HCT116 (cell line): ENCODE measurements around the gene B3GALT6. TPM values are rescaled to one million over a fixed set of nuclear protein-coding genes. Genes with fewer than 3 reads are reported as not detected.

ENCODE experiments used
- ATAC-seq: fragments of 200-7000 bp; cut with Tn5 transposase; 2 replicates; pipeline ENCODE4 v1.9.1; 2020; ENCODE audit warnings: mild to moderate bottlenecking, moderate library complexity
- BruUV-seq: library from RNA; stranded (reverse); fragments of 400-500 nt; replicated peaks from 2 replicates; lab custom pipeline; 2021; lab: Mats Ljungman, UMichigan
- CTCF ChIA-PET: fragments of 300-600 bp; sonication (Branson Sonifier 250); formaldehyde crosslinking; loops from one replicate; lab custom pipeline; 2021; ENCODE audit warnings: antibody characterized with exemption; lab: Charles Lee
- POLR2A ChIA-PET: fragments of 300-600, 350-600 bp; sonication (Branson Sonifier 250); formaldehyde crosslinking; loops from one replicate; lab custom pipeline; 2021; ENCODE audit warnings: antibody characterized with exemption; lab: Charles Lee
- RAD21 ChIA-PET, 2 experiments: fragments of 300-600 bp; sonication (Branson Sonifier 250); formaldehyde crosslinking; loops; one replicate each; lab custom pipeline; 2023; ENCODE audit warnings: low total read pairs in 2 of 2; ENCODE audit not compliant: uncharacterized antibody in 2 of 2, unreplicated experiment in 2 of 2, low non-redundant PET in 1 of 2; lab: Charles Lee
- DNase-seq: peaks from one replicate; pipeline ENCODE4 v3.0.0-alpha.2; 2010; ENCODE audit warnings: low read depth, low spot score
- H2AFZ ChIP-seq: fragments of 200-600 bp; shearing (Covaris generic), sonication (generic); 2 replicates; pipeline ENCODE4 v1.6.1; 2017; ENCODE audit warnings: low read depth, mixed run types, mixed read lengths, antibody characterized with exemption, low read length; ENCODE audit not compliant: poor library complexity, severe bottlenecking
- H3K27ac ChIP-seq: 2 replicates; pipeline ENCODE4 v1.5.1; 2012; ENCODE audit warnings: low read depth, low read length
- H3K27me3 ChIP-seq: fragments of 200-600 bp; sonication (generic); 2 replicates; pipeline ENCODE4 v1.6.1; 2016; ENCODE audit warnings: mixed run types, low read length, mixed read lengths; ENCODE audit not compliant: insufficient read depth
- H3K36me3 ChIP-seq, 2 experiments: fragments of 200-500 bp in 1 of 2; fragments of 200-600 bp in 1 of 2; sonication (Bioruptor generic) in 1 of 2; sonication (generic) in 1 of 2; 2 replicates each; pipeline versions ENCODE4 v1.5.1 to v1.6.1; 2014 to 2016; ENCODE audit warnings: low read length in 2 of 2, inconsistent platforms in 1 of 2, mixed read lengths in 1 of 2, mixed run types in 1 of 2; ENCODE audit not compliant: insufficient read depth in 2 of 2, control insufficient read depth in 1 of 2
- H3K4me1 ChIP-seq, 2 experiments: fragments of 200-600 bp in 1 of 2; sonication (generic) in 1 of 2; 2 replicates each; pipeline versions ENCODE4 v1.5.1 to v1.6.1; 2012 to 2017; ENCODE audit warnings: low read length in 2 of 2, inconsistent platforms in 1 of 2, mild to moderate bottlenecking in 1 of 2, mixed read lengths in 1 of 2, mixed run types in 1 of 2, moderate library complexity in 1 of 2; ENCODE audit not compliant: insufficient read depth in 2 of 2, control insufficient read depth in 1 of 2
- H3K4me2 ChIP-seq: fragments of 200-600 bp; sonication (generic); 2 replicates; pipeline ENCODE4 v1.6.1; 2017; ENCODE audit warnings: mixed run types, low read length, mixed read lengths
- H3K4me3 ChIP-seq, 2 experiments: fragments of 200-600 bp in 1 of 2; sonication (generic) in 1 of 2; replicated peaks in 1 of 2; 2 replicates each; pipeline ENCODE4 v1.5.1; 2011 to 2016; ENCODE audit warnings: low read length in 2 of 2, control low read depth in 1 of 2, low read depth in 1 of 2, mild to moderate bottlenecking in 1 of 2, mixed read lengths in 1 of 2, mixed run types in 1 of 2
- H3K79me2 ChIP-seq: fragments of 200-600 bp; sonication (generic); 2 replicates; pipeline ENCODE4 v1.6.1; 2017; ENCODE audit warnings: mild to moderate bottlenecking, mixed run types, low read length, moderate library complexity, mixed read lengths; ENCODE audit not compliant: insufficient read depth
- H3K9ac ChIP-seq: fragments of 200-600 bp; sonication (generic); 2 replicates; pipeline ENCODE4 v1.6.1; 2016; ENCODE audit warnings: low read length, mixed read lengths
- H3K9me2 ChIP-seq: fragments of 200-600 bp; sonication (generic), shearing (Covaris generic); 2 replicates; pipeline ENCODE4 v1.6.1; 2017; ENCODE audit warnings: mixed run types, mild to moderate bottlenecking, moderate library complexity; ENCODE audit not compliant: insufficient read depth
- H3K9me3 ChIP-seq, 2 experiments: fragments of 200-500 bp in 1 of 2; fragments of 200-600 bp in 1 of 2; sonication (Bioruptor generic) in 1 of 2; sonication (generic) in 1 of 2; 2 replicates each; pipeline ENCODE4 v1.6.1; 2014 to 2017; ENCODE audit warnings: low read length in 2 of 2, mixed read lengths in 2 of 2, inconsistent platforms in 1 of 2, low read depth in 1 of 2, mild to moderate bottlenecking in 1 of 2, mixed run types in 1 of 2, moderate library complexity in 1 of 2; ENCODE audit not compliant: control insufficient read depth in 1 of 2, insufficient read depth in 1 of 2
- H4K20me1 ChIP-seq: fragments of 200-600 bp; sonication (generic), shearing (Covaris generic); 2 replicates; pipeline ENCODE4 v1.6.1; 2017; ENCODE audit warnings: mixed run types, mild to moderate bottlenecking, moderate library complexity; ENCODE audit not compliant: insufficient read depth
- CBX3 ChIP-seq: IDR thresholded peaks from 2 replicates; pipeline ENCODE4 v1.6.1; 2012; ENCODE audit warnings: low read depth
- CEBPB ChIP-seq: IDR thresholded peaks from 2 replicates; pipeline ENCODE4 v1.6.1; 2012; ENCODE audit warnings: low read depth
- EGR1 ChIP-seq: IDR thresholded peaks from 2 replicates; pipeline ENCODE4 v1.6.1; 2012; ENCODE audit warnings: low read depth
- ELF1 ChIP-seq: IDR thresholded peaks from 2 replicates; pipeline ENCODE4 v1.6.1; 2012; ENCODE audit warnings: low read depth, borderline replicate concordance
- EZH2 ChIP-seq: fragments of 200-600 bp; sonication (generic); IDR thresholded peaks from 2 replicates; pipeline ENCODE4 v1.6.1; 2017; ENCODE audit warnings: antibody characterized with exemption, mixed run types
- EZH2phosphoT487 ChIP-seq: fragments of 200-600 bp; IDR thresholded peaks from 2 replicates; pipeline ENCODE4 v1.6.1; 2018; ENCODE audit warnings: antibody characterized with exemption, borderline replicate concordance
- POLR2A ChIP-seq: IDR thresholded peaks from 2 replicates; pipeline ENCODE4 v1.7.0; 2011; ENCODE audit warnings: borderline replicate concordance; ENCODE audit not compliant: insufficient read depth, insufficient read length; ENCODE audit errors: extremely low read depth
- POLR2AphosphoS5 ChIP-seq: IDR thresholded peaks from 2 replicates; pipeline ENCODE4 v1.6.1; 2011; ENCODE audit warnings: mild to moderate bottlenecking, low read depth, low read length, moderate library complexity
- RAD21 ChIP-seq: IDR thresholded peaks from 2 replicates; pipeline ENCODE4 v1.6.1; 2012; ENCODE audit warnings: low read depth, mild to moderate bottlenecking
- SIN3A ChIP-seq: IDR thresholded peaks from 2 replicates; pipeline ENCODE4 v1.6.1; 2012; ENCODE audit warnings: low read depth
- SP1 ChIP-seq: IDR thresholded peaks from 2 replicates; pipeline ENCODE4 v1.6.1; 2012; ENCODE audit warnings: low read depth
- SRF ChIP-seq: IDR thresholded peaks from 2 replicates; pipeline ENCODE4 v1.6.1; 2012; ENCODE audit warnings: low read depth
- TCF7L2 ChIP-seq: IDR thresholded peaks from 2 replicates; pipeline ENCODE4 v1.7.0; 2011; ENCODE audit warnings: borderline replicate concordance, inconsistent platforms; ENCODE audit not compliant: insufficient read depth, insufficient read length; ENCODE audit errors: extremely low read depth
- YY1 ChIP-seq: IDR thresholded peaks from 2 replicates; pipeline ENCODE4 v1.6.1; 2011; ENCODE audit warnings: low read length, low read depth, moderate library complexity, mild to moderate bottlenecking; ENCODE audit not compliant: insufficient replicate concordance; ENCODE audit errors: extremely low read depth
- ZFX ChIP-seq: fragments of 450-650 bp; IDR thresholded peaks from 2 replicates; pipeline ENCODE4 v1.6.1; 2017
- intact Hi-C: fragments of 100-400 bp; cut with micrococcal nuclease; formaldehyde crosslinking; loops from 2 replicates; pipeline ENCODE4 v1.10.0; 2022
- total RNA-seq: library from RNA; stranded (reverse); gene quantifications from one replicate; pipeline ENCODE4 v1.2.1, GENCODE V29; 2021; ENCODE audit not compliant: unreplicated experiment
- TF ChIP-seq, protein P1 (sequence below): IDR thresholded peaks from 2 replicates; pipeline ENCODE4 v1.6.1; 2012
- TF ChIP-seq, protein P2 (sequence below): IDR thresholded peaks from 2 replicates; pipeline ENCODE4 v1.6.1; 2012
- TF ChIP-seq, protein P3 (sequence below): IDR thresholded peaks from 2 replicates; pipeline ENCODE4 v1.6.1; 2012; ENCODE audit warnings: low read depth
- TF ChIP-seq, protein P4 (sequence below): IDR thresholded peaks from 2 replicates; pipeline ENCODE4 v1.6.1; 2011; ENCODE audit warnings: mild to moderate bottlenecking, low read length, moderate library complexity; ENCODE audit not compliant: insufficient replicate concordance; ENCODE audit errors: extremely low read depth

The B3GALT6 gene
- total RNA-seq, 1 experiment from 2014 or later: 16.3 TPM

DNA sequence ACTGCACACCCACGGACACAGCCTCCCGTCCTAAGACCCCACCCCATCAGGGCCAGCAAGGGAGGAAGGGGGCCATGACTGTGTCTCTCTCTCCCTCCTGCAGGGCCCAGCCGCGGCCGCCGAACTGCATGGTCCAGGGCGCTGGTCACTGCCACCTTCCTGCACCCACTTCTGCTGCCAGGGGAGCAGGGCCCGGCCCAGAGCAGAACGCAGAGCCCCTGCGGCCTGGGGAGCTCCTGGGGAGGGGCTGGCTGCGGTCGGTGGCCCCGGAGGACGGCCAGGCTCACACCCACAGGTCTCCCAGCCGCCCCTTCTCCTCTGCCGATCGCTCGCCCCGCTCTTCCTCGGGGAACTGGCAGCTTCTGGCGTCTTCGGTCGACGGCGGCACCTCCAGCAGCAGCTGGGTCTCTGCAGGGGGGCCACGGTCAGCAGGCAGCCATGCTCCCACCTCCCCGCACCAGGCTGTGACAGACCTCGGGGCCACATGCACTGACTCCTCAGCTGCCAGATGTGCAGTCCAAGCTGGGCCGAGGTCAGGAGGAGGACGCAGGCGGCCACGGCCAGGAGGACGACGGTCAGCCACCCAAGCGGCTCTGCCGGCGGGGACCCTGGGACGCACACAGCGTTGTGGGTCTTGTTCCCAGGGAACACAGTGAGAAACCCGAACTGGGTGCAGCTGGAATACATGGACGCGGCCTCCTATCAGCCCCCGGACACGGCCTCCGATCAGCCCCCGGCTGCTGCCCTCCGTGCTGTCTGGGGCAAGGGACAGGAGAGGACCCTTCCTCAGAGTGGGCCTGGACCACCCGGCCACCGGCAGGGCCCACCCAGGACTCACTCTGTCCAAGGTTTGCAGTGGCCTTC, 28.2 kb upstream of the B3GALT6 start:
- BruUV-seq: TSS peak; percentile 72
- ChIA-PET CTCF (no interaction called here), POLR2A (no interaction called here), RAD21 (no interaction called here)
- Histone ChIP-seq H3K36me3 (no peaks in the 10 kb centered on the region), H2AFZ (no peak overlapping the region), H3K4me2 (no peak overlapping the region), H3K79me2 (peaks cover 8% of the 10 kb centered on the region; the same call in 1 of the 2 replicates), H3K27ac (no peak overlapping the region), H3K4me3 (no peak overlapping the region), H3K9me3 (no peaks in the 10 kb centered on the region), H3K9me2 (no peaks in the 10 kb centered on the region), H3K9ac (no peak overlapping the region), H3K4me1 (peaks cover 25 to 38% of the 10 kb centered on the region in 2 experiments), H4K20me1 (no peaks in the 10 kb centered on the region), H3K27me3 (no peaks in the 10 kb centered on the region)
- no peak for DNase-seq
- intact Hi-C loops: no loop called here
- ATAC-seq: no peak
- TF ChIP-seq SIN3A (no peak), SP1 (no peak), CBX3 (no peak), EGR1 (no peak), SRF (no peak), RAD21 (no peak), YY1 (no peak), CEBPB (no peak), ELF1 (no peak), EZH2 (no peak), POLR2A (no peak), TCF7L2 (no peak), ZFX (no peak), POLR2AphosphoS5 (no peak), EZH2phosphoT487 (no peak)
- TF ChIP-seq, protein P1, sequence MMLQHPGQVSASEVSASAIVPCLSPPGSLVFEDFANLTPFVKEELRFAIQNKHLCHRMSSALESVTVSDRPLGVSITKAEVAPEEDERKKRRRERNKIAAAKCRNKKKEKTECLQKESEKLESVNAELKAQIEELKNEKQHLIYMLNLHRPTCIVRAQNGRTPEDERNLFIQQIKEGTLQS: no peak
- TF ChIP-seq, protein P2, sequence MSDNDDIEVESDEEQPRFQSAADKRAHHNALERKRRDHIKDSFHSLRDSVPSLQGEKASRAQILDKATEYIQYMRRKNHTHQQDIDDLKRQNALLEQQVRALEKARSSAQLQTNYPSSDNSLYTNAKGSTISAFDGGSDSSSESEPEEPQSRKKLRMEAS: no peak
- TF ChIP-seq, protein P3, sequence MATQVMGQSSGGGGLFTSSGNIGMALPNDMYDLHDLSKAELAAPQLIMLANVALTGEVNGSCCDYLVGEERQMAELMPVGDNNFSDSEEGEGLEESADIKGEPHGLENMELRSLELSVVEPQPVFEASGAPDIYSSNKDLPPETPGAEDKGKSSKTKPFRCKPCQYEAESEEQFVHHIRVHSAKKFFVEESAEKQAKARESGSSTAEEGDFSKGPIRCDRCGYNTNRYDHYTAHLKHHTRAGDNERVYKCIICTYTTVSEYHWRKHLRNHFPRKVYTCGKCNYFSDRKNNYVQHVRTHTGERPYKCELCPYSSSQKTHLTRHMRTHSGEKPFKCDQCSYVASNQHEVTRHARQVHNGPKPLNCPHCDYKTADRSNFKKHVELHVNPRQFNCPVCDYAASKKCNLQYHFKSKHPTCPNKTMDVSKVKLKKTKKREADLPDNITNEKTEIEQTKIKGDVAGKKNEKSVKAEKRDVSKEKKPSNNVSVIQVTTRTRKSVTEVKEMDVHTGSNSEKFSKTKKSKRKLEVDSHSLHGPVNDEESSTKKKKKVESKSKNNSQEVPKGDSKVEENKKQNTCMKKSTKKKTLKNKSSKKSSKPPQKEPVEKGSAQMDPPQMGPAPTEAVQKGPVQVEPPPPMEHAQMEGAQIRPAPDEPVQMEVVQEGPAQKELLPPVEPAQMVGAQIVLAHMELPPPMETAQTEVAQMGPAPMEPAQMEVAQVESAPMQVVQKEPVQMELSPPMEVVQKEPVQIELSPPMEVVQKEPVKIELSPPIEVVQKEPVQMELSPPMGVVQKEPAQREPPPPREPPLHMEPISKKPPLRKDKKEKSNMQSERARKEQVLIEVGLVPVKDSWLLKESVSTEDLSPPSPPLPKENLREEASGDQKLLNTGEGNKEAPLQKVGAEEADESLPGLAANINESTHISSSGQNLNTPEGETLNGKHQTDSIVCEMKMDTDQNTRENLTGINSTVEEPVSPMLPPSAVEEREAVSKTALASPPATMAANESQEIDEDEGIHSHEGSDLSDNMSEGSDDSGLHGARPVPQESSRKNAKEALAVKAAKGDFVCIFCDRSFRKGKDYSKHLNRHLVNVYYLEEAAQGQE: no peak
- TF ChIP-seq, protein P4, sequence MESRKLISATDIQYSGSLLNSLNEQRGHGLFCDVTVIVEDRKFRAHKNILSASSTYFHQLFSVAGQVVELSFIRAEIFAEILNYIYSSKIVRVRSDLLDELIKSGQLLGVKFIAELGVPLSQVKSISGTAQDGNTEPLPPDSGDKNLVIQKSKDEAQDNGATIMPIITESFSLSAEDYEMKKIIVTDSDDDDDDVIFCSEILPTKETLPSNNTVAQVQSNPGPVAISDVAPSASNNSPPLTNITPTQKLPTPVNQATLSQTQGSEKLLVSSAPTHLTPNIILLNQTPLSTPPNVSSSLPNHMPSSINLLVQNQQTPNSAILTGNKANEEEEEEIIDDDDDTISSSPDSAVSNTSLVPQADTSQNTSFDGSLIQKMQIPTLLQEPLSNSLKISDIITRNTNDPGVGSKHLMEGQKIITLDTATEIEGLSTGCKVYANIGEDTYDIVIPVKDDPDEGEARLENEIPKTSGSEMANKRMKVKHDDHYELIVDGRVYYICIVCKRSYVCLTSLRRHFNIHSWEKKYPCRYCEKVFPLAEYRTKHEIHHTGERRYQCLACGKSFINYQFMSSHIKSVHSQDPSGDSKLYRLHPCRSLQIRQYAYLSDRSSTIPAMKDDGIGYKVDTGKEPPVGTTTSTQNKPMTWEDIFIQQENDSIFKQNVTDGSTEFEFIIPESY: no peak
